GM18907 (cell line): ENCODE data around the gene ANKH.

Experiments
- ATAC-seq: cut with Tn5 transposase; IDR thresholded peaks from one replicate; pipeline ENCODE4 v1.9.1; 2021; ENCODE audit warnings: mild to moderate bottlenecking, moderate library complexity; ENCODE audit not compliant: unreplicated experiment

ANKH gene

GRCh38 chr5:14699159-14699558 lies 172.4 kb downstream of the ANKH start:
- no peak for ATAC-seq

GRCh38 chr5:14698495-14698894 lies 173.1 kb downstream of the ANKH start:
- no peak for ATAC-seq

- no peak for ATAC-seq
Measured at GRCh38 chr5:14696851-14697250, 174.7 kb downstream of the ANKH start.

GRCh38 chr5:14696057-14696456 lies 175.5 kb downstream of the ANKH start:
- no peak for ATAC-seq

GRCh38 chr5:14695152-14695551 lies 176.4 kb downstream of the ANKH start:
- no peak for ATAC-seq

GRCh38 chr5:14693070-14693469 lies 178.5 kb downstream of the ANKH start:
- ATAC-seq: no peak

- no peak for ATAC-seq
Measured at GRCh38 chr5:14687023-14687665, 184.4 kb downstream of the ANKH start.

- ATAC-seq: no peak
Measured at GRCh38 chr5:14686517-14686916, 185.1 kb downstream of the ANKH start.

- peak; percentile 95 for ATAC-seq
Measured at GRCh38 chr5:14685757-14686156, 185.8 kb downstream of the ANKH start.

GRCh38 chr5:14684757-14685156 lies 186.8 kb downstream of the ANKH start:
- no peak for ATAC-seq

- ATAC-seq: no peak
Measured at GRCh38 chr5:14683906-14684455, 187.6 kb downstream of the ANKH start.

GRCh38 chr5:14681236-14681752 lies 190.3 kb downstream of the ANKH start:
- no peak for ATAC-seq

- no peak for ATAC-seq
Measured at GRCh38 chr5:14679595-14679994, 192.0 kb downstream of the ANKH start.

GRCh38 chr5:14678773-14679334 lies 192.7 kb downstream of the ANKH start:
- no peak for ATAC-seq

GRCh38 chr5:14676320-14676719 lies 195.3 kb downstream of the ANKH start:
- ATAC-seq: peak; percentile 69

GRCh38 chr5:14675865-14676300 lies 195.7 kb downstream of the ANKH start:
- peak; percentile 60 for ATAC-seq

- ATAC-seq: no peak
Measured at GRCh38 chr5:14674983-14675854, 196.4 kb downstream of the ANKH start.

- no peak for ATAC-seq
Measured at GRCh38 chr5:14673443-14673842, 198.1 kb downstream of the ANKH start.

GRCh38 chr5:14672484-14673394 lies 198.8 kb downstream of the ANKH start:
- ATAC-seq: no peak

- ATAC-seq: no peak
Measured at GRCh38 chr5:14672082-14672481, 199.5 kb downstream of the ANKH start.
